Peyer's patch (tissue), 4 donors: ENCODE measurements around the gene CSGALNACT2. TPM values are rescaled to one million over a fixed set of nuclear protein-coding genes. Genes with fewer than 3 reads are reported as not detected.
A peak's percentile ranks its signal among the peaks of the same experiment; 100 is the strongest.

Experiments
- DNase-seq, 3 donors: peaks; one replicate each; pipeline ENCODE4 v3.0.0-alpha.2; 2017 to 2019
- H3K27ac ChIP-seq, 4 donors: fragments of 200-600 bp; sonication (generic); one replicate each; pipeline ENCODE4 v1.5.1; 2016 to 2019
- H3K27me3 ChIP-seq, 2 donors: fragments of 200-600 bp; sonication (generic); one replicate each; pipeline ENCODE4 v1.5.1; 2019
- H3K36me3 ChIP-seq, 3 donors: fragments of 200-600 bp; sonication (generic); one replicate each; pipeline ENCODE4 v1.5.1; 2016 to 2019
- H3K4me1 ChIP-seq, 4 donors: fragments of 200-600 bp; sonication (generic); one replicate each; pipeline ENCODE4 v1.5.1; 2016 to 2019
- H3K4me3 ChIP-seq, 4 donors: fragments of 200-600 bp; sonication (generic); 1 replicate in 3 of 4; 2 replicates in 1 of 4; pipeline ENCODE4 v1.5.1; 2016 to 2019; ENCODE audit warnings: mild to moderate bottlenecking in 1 of 4
- H3K9me3 ChIP-seq, 4 donors: fragments of 200-600 bp; sonication (generic); one replicate each; pipeline ENCODE4 v1.5.1; 2016 to 2019; ENCODE audit warnings: mild to moderate bottlenecking in 1 of 4
- CTCF ChIP-seq, 6 experiments: fragments of 450-650 bp in 4 of 6; fragments of 200-600 bp in 2 of 6; sonication (generic) in 1 of 6; IDR thresholded peaks; one replicate each; pipeline ENCODE4 v1.5.1; 2017 to 2019; ENCODE audit warnings: antibody characterized with exemption in 6 of 6, mild to moderate bottlenecking in 3 of 6, moderate library complexity in 1 of 6
- POLR2A ChIP-seq, 2 donors: fragments of 450-650 bp; IDR thresholded peaks; one replicate each; pipeline ENCODE4 v1.5.1; 2017; ENCODE audit warnings: antibody characterized with exemption in 2 of 2, mild to moderate bottlenecking in 2 of 2, moderate library complexity in 2 of 2
- total RNA-seq, 4 donors: library from RNA; depleted of rRNA; stranded (reverse); fragments of >200 nt; gene quantifications; one replicate each; pipeline ENCODE4 v1.1.0, GENCODE V29; 2016

CSGALNACT2 gene
- total RNA-seq, 4 donors from 2014 or later = 5.8 to 24.8 (median 7.9) TPM

GRCh38 chr10:43121444-43121843 lies 16.8 kb upstream of the CSGALNACT2 start:
- no peak overlapping the region for H3K27ac ChIP-seq
- peak in 1 of 3 donors; percentile 45 for DNase-seq
- TF ChIP-seq CTCF (IDR thresholded peaks at IDR 0.05) = no peak
- TF ChIP-seq POLR2A (IDR thresholded peaks at IDR 0.05) = no peak

GRCh38 chr10:43122096-43122495 lies 16.1 kb upstream of the CSGALNACT2 start:
- H3K4me1 ChIP-seq = peaks cover 0 to 4% (median 0%) of the 10 kb centered on the region in 4 donors
- DNase-seq = peak in 1 of 3 donors; percentile 39
- no peak overlapping the region for H3K27ac ChIP-seq
- TF ChIP-seq POLR2A (IDR thresholded peaks at IDR 0.05) (no peak), CTCF (IDR thresholded peaks at IDR 0.05) (no peak)
- H3K27me3 ChIP-seq = no peaks in the 10 kb centered on the region
- no peak overlapping the region for H3K4me3 ChIP-seq
- H3K9me3 ChIP-seq = no peaks in the 10 kb centered on the region
- no peaks in the 10 kb centered on the region for H3K36me3 ChIP-seq

More at GRCh38 chr10:43121444-43121843, 16.8 kb upstream of the CSGALNACT2 start:
- Histone ChIP-seq H3K9me3 (no peaks in the 10 kb centered on the region), H3K4me1 (no peaks in the 10 kb centered on the region), H3K4me3 (no peak overlapping the region), H3K27me3 (no peaks in the 10 kb centered on the region), H3K36me3 (no peaks in the 10 kb centered on the region)

GRCh38 chr10:43122826-43123225 lies 15.4 kb upstream of the CSGALNACT2 start:
- peaks cover 0 to 9% (median 0%) of the 10 kb centered on the region in 4 donors for H3K4me1 ChIP-seq
- no peaks in the 10 kb centered on the region for H3K9me3 ChIP-seq
- H3K27ac ChIP-seq = no peak overlapping the region
- H3K27me3 ChIP-seq = no peaks in the 10 kb centered on the region
- TF ChIP-seq POLR2A (IDR thresholded peaks at IDR 0.05) (no peak), CTCF (IDR thresholded peaks at IDR 0.05) (no peak)
- H3K4me3 ChIP-seq = no peak overlapping the region
- no peak for DNase-seq
- no peaks in the 10 kb centered on the region for H3K36me3 ChIP-seq

GRCh38 chr10:43123361-43124093 lies 14.7 kb upstream of the CSGALNACT2 start:
- Histone ChIP-seq H3K27me3 (no peaks in the 10 kb centered on the region), H3K27ac (no peak overlapping the region), H3K9me3 (no peaks in the 10 kb centered on the region), H3K4me1 (peaks cover 0 to 9% (median 0%) of the 10 kb centered on the region in 4 donors), H3K4me3 (no peak overlapping the region), H3K36me3 (no peaks in the 10 kb centered on the region)
- TF ChIP-seq CTCF (IDR thresholded peaks at IDR 0.05) = no peak
- TF ChIP-seq POLR2A (IDR thresholded peaks at IDR 0.05) = no peak
- DNase-seq = peak in 1 of 3 donors; percentile 27

- H3K4me3 ChIP-seq = no peak overlapping the region
- DNase-seq = peak in 1 of 3 donors; percentile 35
- no peaks in the 10 kb centered on the region for H3K27me3 ChIP-seq
Observed at GRCh38 chr10:43124094-43124521, 14.1 kb upstream of the CSGALNACT2 start.

More at GRCh38 chr10:43124094-43124521, 14.1 kb upstream of the CSGALNACT2 start:
- no peaks in the 10 kb centered on the region for H3K9me3 ChIP-seq
- H3K4me1 ChIP-seq = peaks cover 0 to 9% (median 0%) of the 10 kb centered on the region in 4 donors
- no peaks in the 10 kb centered on the region for H3K36me3 ChIP-seq
- TF ChIP-seq POLR2A (IDR thresholded peaks at IDR 0.05) (no peak), CTCF (IDR thresholded peaks at IDR 0.05) (no peak)
- no peak overlapping the region for H3K27ac ChIP-seq
